SH-SY5Y (cell line): ENCODE results near the gene PRKAB1.

Source experiments
- GATA2 ChIP-seq: IDR thresholded peaks from 2 replicates; pipeline ENCODE4 v1.6.1; 2011; ENCODE audit warnings: mild to moderate bottlenecking, low read depth, low read length
- GATA3 ChIP-seq: IDR thresholded peaks from 2 replicates; pipeline ENCODE4 v1.6.1; 2011; ENCODE audit warnings: low read depth, mild to moderate bottlenecking, low read length, moderate library complexity

DNA sequence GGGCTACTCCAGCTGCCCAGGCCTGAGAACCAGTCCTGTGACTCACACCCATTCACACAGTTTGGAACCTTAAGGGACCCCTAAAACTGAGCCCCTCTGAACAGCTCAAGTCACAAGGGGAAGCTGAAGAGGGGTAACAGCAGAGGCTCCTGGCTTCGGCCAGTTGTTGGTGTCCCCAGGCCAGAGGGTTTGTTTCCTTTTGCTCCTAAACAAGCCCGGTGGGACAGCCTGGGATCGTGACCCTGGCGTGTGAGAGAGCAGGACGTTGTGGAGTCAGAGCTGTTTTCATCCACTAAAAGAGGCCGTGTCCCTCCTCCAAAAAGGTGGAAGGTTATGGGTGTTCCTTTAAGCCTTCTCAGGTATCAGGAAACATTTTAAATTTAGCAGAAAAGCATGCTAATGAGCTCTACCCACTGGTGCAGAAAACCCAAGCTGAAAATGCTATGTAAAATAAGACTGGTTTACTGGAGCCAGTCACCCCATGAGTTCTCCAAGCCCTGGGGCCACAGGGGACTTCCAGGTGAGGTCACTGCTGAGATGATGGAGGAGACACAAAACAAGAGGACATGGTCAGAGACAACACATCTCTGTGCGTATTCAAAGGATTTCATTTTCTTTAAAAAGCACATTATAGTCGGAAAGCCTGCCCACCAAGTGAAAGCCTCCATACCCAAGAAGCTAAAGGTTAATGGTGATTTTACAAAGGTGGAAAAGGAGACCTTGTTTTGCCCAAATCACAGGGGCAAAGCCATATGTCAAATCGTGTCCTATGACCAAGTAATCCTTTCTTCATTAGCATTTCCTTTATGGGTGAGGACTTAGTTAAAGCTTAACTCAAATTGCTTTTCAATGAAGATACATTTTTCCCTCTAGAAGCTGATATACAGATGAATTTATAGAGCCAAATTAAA lies 14.1 kb downstream of the PRKAB1 start:
- TF ChIP-seq GATA2 (no peak), GATA3 (no peak)
